Spleen (tissue), 11 donors: ENCODE results near the gene SUN5. TPM values are rescaled to one million over a fixed set of nuclear protein-coding genes. Genes with fewer than 3 reads are reported as not detected.

Experiments used
- DNase-seq: peaks from one replicate; pipeline ENCODE4 v3.0.0-alpha.2; 2020
- H3K27ac ChIP-seq, 8 donors: fragments of 200-600 bp; sonication (generic) in 7 of 8; 1 replicate in 4 of 8; 2 replicates in 4 of 8; pipeline versions ENCODE4 v1.5.0 to v1.8.0; 2016 to 2021; ENCODE audit warnings: inconsistent platforms in 4 of 8, mild to moderate bottlenecking in 4 of 8, moderate library complexity in 1 of 8
- H3K27me3 ChIP-seq, 7 donors: fragments of 200-600 bp; sonication (generic) in 6 of 7; replicated peaks in 1 of 7; 1 replicate in 4 of 7; 2 replicates in 3 of 7; pipeline versions ENCODE4 v1.5.0 to v1.8.0; 2016 to 2021; ENCODE audit warnings: inconsistent platforms in 3 of 7, mild to moderate bottlenecking in 1 of 7
- H3K36me3 ChIP-seq, 6 donors: fragments of 200-600 bp; sonication (generic) in 5 of 6; 1 replicate in 4 of 6; 2 replicates in 2 of 6; pipeline versions ENCODE4 v1.5.0 to v1.8.0; 2016 to 2021; ENCODE audit warnings: inconsistent platforms in 2 of 6
- H3K4me1 ChIP-seq, 6 donors: fragments of 200-600 bp; sonication (generic) in 5 of 6; 1 replicate in 3 of 6; 2 replicates in 3 of 6; pipeline versions ENCODE4 v1.5.0 to v1.8.0; 2016 to 2021; ENCODE audit warnings: inconsistent platforms in 3 of 6
- H3K4me3 ChIP-seq, 8 donors: fragments of 200-600 bp; sonication (generic) in 7 of 8; 1 replicate in 4 of 8; 2 replicates in 4 of 8; pipeline versions ENCODE4 v1.5.0 to v1.8.0; 2016 to 2021; ENCODE audit warnings: inconsistent platforms in 4 of 8, mild to moderate bottlenecking in 4 of 8, moderate library complexity in 2 of 8
- H3K9me3 ChIP-seq, 8 donors: fragments of 200-600 bp; sonication (generic) in 7 of 8; 1 replicate in 4 of 8; 2 replicates in 4 of 8; pipeline versions ENCODE4 v1.5.0 to v1.8.0; 2016 to 2021; ENCODE audit warnings: inconsistent platforms in 4 of 8
- CTCF ChIP-seq, 11 experiments: fragments of 200-600 bp in 7 of 11; fragments of 450-650 bp in 4 of 11; sonication (generic) in 4 of 11; IDR thresholded peaks in 8 of 11; conservative IDR thresholded peaks in 3 of 11; 1 replicate in 7 of 11; 2 replicates in 4 of 11; pipeline versions ENCODE4 v1.4.0 to v1.8.0; 2016 to 2021; ENCODE audit warnings: antibody characterized with exemption in 11 of 11, inconsistent platforms in 4 of 11, mild to moderate bottlenecking in 1 of 11
- POLR2A ChIP-seq, 3 donors: fragments of 450-650 bp; IDR thresholded peaks; one replicate each; pipeline ENCODE4 v1.5.1; 2017; ENCODE audit warnings: antibody characterized with exemption in 3 of 3, mild to moderate bottlenecking in 1 of 3
- POLR2AphosphoS5 ChIP-seq, 3 donors: sonication (generic); formaldehyde crosslinking; IDR thresholded peaks; one replicate each; pipeline ENCODE4 v1.5.1; 2017; ENCODE audit warnings: antibody characterized with exemption in 3 of 3
- WGBS, 5 donors: extraction: QIAGEN DNeasy Blood & Tissue Kit in 3 of 5; methylation state at CpG; one replicate each; pipeline versions ENCODE4 v1.1.5 to v1.1.7; 2013 to 2018; 5-methylcytosine and 5-hydroxymethylcytosine counted together
- intact Hi-C: fragments of 100-400 bp; cut with DNase I; formaldehyde crosslinking; loops from one replicate; pipeline ENCODE4 v1.15.0; 2023; ENCODE audit warnings: low total_unique reads
- polyA plus RNA-seq, 3 donors: library from polyadenylated mRNA; stranded (reverse); fragments of 200-250 nt; gene quantifications; one replicate each; pipeline ENCODE4 v1.2.1, GENCODE V29; 2013
- total RNA-seq, 7 donors: library from RNA; depleted of rRNA in 3 of 7; stranded (reverse); fragments of >200 nt in 3 of 7; fragmentation: NEBNext Ultra II Directional in 4 of 7; extraction: Animal tissue kit (Norgen Biotek cat#: 25700) in 4 of 7; gene quantifications; one replicate each; pipeline versions ENCODE4 v1.1.0 to v1.2.1, GENCODE V29; 2016 to 2021
- donor health status: healthy with polysubstance abuse.
- donor health status: DM: no; HTN: no; CAD: no; lungs with moderate emphysema.
- donor health status: DM: no; HTN: no; CAD: no.
- donor health status: Bipolar disorder and iron deficiency.
- donor health status: healthy.
- donor health status: DM: no; HTN: no; CAD: no.
- donor health status: DM: yes; HTN: yes; CAD: no.

The SUN5 gene
- total and polyA plus RNA-seq, 10 donors = not detected

- no peaks in the 10 kb centered on the region for H3K4me1 ChIP-seq
- DNase-seq = no peak
- H3K27me3 ChIP-seq = peaks cover 0 to 8% (median 0%) of the 10 kb centered on the region in 7 donors
- H3K4me3 ChIP-seq = no peak overlapping the region
- no peak for TF ChIP-seq POLR2A (IDR thresholded peaks at IDR 0.05)
- no peak for TF ChIP-seq CTCF (IDR thresholded peaks at IDR 0.05 in 8 of 11, conservative IDR thresholded peaks at IDR 0.05 in 3 of 11)
- TF ChIP-seq POLR2AphosphoS5 (IDR thresholded peaks at IDR 0.05) = no peak
- H3K9me3 ChIP-seq = peaks cover 0 to 11% (median 0%) of the 10 kb centered on the region in 8 donors
- 65 to 85% (median 80%) methylated on average over 7 of the region's 7 CpGs for WGBS, 5 donors
- H3K36me3 ChIP-seq = no peaks in the 10 kb centered on the region
- intact Hi-C loops = no loop called here
- no peak overlapping the region for H3K27ac ChIP-seq
Measured at GRCh38 chr20:33028875-33029274, 24.6 kb upstream of the SUN5 start.

GRCh38 chr20:33027769-33028751 lies 23.8 kb upstream of the SUN5 start:
- TF ChIP-seq POLR2AphosphoS5 (IDR thresholded peaks at IDR 0.05) (no peak), POLR2A (IDR thresholded peaks at IDR 0.05) (no peak), CTCF (IDR thresholded peaks at IDR 0.05 in 8 of 11, conservative IDR thresholded peaks at IDR 0.05 in 3 of 11) (no peak)
- H3K36me3 ChIP-seq = no peaks in the 10 kb centered on the region
- no peak overlapping the region for H3K27ac ChIP-seq
- H3K4me3 ChIP-seq = no peak overlapping the region
- intact Hi-C loops = no loop called here
- H3K4me1 ChIP-seq = no peaks in the 10 kb centered on the region
- H3K9me3 ChIP-seq = peaks cover 0 to 4% (median 0%) of the 10 kb centered on the region in 8 donors
- DNase-seq = no peak
- 65 to 85% (median 74%) methylated on average over 6 to 12 of the region's 12 CpGs for WGBS, 5 donors
- peaks cover 0 to 13% (median 0%) of the 10 kb centered on the region in 7 donors for H3K27me3 ChIP-seq

GRCh38 chr20:33026779-33027759 lies 22.8 kb upstream of the SUN5 start:
- 72 to 85% (median 80%) methylated on average over 10 of the region's 10 CpGs for WGBS, 5 donors
- no peaks in the 10 kb centered on the region for H3K9me3 ChIP-seq
- no peak overlapping the region for H3K27ac ChIP-seq
- DNase-seq = no peak
- H3K36me3 ChIP-seq = no peaks in the 10 kb centered on the region
- H3K4me1 ChIP-seq = no peaks in the 10 kb centered on the region
- no peak overlapping the region for H3K4me3 ChIP-seq
- TF ChIP-seq CTCF (IDR thresholded peaks at IDR 0.05 in 8 of 11, conservative IDR thresholded peaks at IDR 0.05 in 3 of 11) (no peak), POLR2A (IDR thresholded peaks at IDR 0.05) (no peak), POLR2AphosphoS5 (IDR thresholded peaks at IDR 0.05) (no peak)
- peaks cover 0 to 13% (median 0%) of the 10 kb centered on the region in 7 donors for H3K27me3 ChIP-seq
- intact Hi-C loops = no loop called here
